GDM1 (cell line): Measurements from ENCODE around the gene MISP3.

Experiments used
- DNase-seq: peaks from one replicate; lab custom pipeline; 2025; lab: John Stamatoyannopoulos, UW

The MISP3 gene

DNA sequence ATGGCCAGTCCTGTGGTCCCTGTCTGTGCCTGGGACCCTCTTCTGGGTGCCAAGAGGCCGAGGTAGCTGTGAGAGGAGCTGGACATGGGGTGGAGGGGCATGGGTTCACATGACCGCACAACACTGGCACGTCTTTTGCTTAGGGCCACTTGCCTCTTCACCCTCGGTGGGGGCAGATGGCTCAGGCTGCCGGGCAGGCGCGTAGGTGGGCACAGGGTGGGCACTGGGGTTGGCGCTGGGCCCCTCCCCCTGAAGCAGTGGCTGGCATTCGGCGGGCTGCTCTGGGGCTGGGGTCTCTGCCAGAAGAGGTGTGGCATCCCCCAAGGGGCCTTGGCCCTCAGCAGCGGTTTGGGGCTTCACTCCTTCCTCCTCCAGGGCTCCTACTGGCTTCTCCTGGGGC is 19.1 kb upstream of the MISP3 start:
- no peak for DNase-seq

DNA sequence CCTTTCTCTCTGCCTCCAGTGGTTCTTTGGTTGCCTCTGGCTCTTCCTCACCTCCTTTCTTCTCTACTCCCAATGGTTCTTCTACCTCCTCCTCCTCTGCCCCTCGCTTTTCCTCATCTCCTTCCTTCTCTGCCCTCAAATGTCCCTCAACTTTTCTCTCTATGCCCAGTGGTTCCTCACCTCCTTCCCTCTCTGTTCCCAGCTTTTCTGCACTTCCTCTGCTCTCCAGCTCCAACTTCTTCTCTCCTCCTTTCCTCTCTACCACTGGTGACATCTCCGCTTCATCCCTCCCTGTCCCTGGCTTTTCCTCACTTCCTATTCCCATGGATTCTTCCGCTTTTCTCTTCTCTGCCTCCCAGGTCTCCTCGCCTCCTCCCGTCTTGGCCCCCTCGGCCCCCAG is 18.5 kb upstream of the MISP3 start:
- DNase-seq: no peak

DNA sequence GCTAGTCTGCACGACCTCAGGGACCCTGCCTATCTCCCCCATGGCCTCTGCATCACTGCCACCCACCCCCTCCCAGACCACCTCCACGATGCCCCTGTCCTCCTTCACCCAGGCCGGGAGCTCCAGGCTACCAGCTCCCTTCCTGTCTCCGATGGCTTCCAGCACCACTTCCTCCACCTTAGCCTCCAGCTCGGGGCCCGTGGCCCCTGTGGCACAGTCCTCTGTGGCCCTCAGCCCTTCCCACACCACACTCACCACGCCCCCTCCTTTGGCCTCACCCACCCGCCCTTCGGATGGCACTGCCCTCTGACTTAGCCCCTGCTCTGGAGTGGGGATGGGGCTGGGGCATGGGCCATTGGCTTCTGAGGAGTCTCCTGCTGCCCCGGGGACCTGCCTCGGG is 17.9 kb upstream of the MISP3 start:
- no peak for DNase-seq

DNA sequence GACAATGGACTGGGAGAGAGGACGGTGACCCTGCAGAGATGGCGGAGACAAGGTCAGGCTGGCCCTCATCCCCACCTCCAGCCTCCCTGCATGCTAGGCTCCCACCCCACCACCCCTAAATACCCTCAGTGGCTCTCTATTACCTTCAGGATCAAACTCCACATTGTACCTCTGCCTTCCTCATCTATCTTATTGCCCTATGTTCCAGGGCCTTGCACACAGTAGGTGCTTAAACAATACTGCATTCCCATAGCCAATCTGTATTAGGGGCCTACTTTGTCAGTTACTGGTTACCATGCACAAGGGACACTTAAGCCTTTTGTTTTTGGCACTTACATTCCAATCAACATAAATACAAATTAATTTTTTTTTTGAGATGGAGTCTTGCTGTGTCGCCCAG is 17.2 kb upstream of the MISP3 start:
- no peak for DNase-seq

DNA sequence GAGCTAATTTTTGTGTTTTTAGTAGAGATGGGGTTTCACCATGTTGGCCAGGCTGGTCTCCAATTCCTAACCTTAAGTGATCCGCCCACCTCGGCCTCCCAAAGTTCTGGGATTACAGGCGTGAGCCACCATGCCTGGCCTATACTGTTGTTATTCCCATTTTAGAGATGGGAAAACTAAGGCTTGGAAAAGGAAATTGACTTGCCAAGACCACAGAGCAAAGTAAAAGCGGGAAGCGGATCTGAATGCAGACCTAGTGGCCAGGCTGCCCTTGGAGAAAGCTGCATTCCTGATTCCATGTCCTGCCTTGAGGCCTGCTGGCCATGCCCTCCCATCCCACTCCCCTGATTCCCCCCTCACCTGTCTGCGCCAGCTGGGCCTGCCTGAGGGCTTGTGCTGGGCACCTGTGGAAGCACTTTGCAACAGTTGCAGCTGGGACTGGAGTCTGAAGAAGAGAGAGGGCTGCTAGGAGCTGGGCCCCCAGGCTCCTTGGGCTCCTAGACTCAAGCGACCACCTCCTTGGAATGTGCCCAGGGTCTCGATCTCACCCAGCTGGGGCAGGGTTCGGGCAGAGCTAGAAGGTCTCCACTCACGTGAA is 16.4 kb upstream of the MISP3 start:
- no peak for DNase-seq

DNA sequence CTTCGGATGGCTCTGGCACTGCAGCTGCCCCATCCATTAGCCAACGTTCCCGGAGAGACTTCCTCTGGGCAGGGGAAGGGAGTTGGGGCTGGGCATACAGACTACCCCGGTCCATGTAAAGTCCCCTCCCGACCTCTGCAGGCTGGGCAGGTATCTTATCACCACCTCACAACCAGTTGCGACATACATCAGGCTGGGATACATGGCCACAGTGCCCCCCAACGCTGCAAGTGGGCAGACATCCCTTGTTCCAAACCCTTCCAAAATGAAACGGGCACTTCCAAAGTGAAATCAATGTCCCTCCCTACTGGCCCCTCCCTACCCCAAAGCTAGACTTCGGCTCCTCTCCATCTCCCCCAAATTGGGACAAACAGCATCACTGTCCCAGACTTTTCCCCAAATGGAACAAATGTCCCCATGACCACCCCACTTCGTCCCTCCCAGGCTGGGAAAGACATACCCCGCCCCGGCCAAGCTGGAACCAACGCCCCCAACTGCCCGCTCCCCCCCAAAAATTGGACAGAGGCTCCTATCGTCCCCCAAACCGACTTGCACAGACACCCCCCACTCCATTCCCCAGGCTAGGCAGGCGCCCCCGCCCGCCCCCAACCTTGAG is 15.7 kb upstream of the MISP3 start:
- DNase-seq: no peak

DNA sequence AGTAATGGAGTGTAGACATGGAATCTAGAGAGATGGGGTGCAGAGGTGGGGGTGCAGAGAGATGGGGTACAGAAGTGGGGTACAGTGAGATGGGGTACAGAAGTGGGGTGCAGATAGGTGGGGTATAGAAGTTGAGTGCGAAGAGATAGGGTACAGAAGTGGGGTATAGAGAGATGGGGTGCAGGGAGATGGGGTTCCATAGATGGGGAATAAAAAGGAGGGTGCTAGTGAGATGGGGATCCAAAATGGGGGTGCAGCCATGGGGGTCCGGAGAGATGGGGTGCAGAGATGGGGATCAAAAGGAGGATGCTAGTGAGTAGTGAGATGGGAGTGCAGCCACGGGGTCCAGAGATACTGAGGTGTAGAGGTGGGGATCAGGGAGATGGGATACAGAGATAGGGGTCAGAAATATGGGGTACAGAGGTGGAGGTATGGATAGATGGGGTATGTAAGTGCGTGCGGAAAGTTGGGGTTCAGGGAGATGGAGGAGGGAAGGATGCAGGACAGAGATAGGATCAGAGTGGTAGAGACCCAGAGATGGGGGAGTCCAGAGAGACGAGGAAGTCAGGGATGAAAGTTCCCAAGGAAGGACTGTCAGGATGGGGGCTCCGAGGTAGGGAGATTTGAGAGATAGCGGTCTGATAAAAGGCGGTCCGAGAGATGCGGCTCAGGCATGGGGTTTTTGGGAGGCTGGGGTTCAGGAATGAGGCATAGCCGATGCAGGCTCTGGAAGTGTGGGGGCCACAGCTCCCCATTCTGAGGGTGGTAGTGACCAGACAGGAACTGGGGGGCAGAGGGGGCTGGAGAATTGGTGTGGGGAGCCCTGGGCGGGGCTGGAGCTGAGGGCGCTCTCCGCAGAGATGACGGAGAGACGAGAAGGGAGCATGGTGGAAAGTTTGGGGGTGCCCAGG is 14.1 kb upstream of the MISP3 start:
- no peak for DNase-seq

DNA sequence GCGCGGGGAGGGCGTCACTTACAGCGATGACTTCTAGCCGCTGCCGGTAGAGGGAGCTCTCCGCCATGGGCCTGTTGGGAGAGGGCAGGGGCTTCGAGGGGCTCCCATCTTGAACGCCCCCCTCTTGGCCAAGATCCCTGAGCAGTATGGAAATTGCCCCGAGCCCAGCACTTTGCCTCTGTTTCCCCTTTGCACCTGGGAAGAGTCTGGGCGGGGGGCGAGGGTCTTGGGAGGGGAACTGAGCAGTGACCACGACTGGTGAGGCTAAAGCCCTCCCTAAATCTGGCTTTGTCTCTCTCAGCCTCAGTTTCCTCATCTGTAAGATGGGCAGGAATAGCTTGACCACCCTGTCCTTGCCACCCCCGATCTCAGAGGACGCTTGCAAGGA is 13.5 kb upstream of the MISP3 start:
- DNase-seq: no peak

DNA sequence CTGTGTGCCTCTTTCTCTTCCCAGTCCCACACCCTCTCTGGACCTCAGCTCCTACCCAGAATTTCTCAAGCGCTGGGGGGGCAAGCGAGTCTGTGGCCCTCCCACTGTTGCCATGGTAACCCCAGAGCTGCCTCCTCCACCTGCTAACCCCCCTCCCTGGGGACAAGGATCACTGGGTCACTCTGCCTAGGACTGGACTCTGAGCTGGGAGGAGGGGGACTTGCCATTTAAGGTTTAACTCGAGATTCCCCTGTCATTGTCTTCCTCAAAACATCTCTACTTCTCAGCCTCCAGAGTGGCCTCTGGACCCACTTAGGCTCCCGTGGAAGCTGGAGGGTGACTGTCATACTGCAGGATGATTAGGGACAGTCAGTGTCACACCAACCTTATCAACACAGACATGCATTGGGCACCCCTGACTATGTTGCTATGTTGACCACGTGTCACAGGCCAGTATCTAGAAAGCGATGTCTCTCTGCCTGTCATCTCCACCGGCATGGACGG is 12.9 kb upstream of the MISP3 start:
- no peak for DNase-seq

DNA sequence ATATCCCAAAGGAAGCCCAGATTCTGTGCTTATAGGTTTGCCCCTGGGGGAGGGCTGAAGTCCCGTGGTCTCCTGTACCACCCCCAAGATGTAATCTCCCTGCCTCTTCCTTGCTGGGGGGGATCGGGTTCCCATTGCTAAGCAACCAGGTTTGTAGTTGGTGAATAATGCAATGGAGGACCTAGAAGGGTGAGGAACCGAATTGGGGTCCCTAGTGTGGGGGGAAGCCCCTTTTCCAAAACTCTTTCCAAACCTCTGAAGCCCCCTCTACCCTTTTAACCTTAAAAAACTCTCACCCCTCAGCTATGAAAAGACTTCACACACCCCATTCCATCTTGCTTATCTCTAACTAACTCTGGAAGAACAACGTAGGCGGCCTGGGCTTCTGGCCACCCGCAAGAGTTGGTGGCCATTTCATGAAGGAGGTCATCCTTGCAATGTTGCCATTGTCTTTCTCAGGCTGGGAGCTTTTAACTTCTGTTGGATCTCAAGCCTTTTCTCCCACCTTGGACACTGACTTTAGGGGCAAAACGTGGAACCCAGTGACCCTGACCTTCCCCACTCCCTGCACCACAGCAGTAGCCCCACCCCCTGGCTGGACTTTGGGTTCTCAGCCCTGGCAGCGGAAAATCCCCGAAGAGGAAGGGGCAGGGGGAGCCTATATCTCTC is 11.4 kb upstream of the MISP3 start:
- DNase-seq: no peak

DNA sequence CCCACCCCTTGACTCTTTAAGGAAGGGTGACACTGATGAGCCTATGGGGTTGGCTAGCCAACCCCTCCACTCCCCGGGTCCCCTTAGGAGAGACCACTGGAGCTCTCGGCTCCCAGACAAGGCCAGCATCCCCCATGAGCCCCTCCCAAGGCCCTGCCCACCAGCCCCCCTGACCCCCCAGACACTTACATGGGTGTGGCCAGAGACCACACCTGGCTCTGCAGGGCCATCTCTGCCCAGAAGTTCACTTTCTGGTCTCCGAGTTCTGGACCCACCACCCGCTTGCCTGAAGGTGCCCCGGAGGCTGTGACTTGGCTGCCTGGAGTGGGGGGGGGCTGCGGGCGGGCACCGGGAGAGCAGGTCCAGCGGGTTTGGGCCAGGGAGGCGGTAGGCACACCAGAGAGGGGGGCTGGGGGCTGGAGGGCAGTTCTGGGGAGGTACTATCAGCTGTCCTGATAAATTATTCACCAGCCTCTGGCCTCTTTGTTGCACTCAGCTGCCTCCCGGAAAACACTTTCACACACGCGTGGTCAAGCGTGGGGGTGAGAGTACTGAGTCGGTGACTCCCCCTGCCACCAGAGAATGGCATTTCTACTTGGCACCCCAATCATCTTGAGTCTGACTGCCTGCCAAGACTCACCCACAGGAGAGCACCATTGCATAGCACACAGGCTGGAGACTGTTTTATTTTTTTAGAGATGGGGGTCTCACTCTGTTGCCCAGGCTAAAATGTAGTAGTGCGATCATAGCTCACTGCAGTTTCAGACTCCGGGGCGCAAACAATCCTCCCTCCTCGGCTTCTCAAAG is 10.6 kb upstream of the MISP3 start, which contains the start of gene PALM3:
Gene PALM3, minus strand, starts transcription at position 326 of the 807 bp plus-strand sequence. Its CDS starts 96 bp downstream, at position 230.
- DNase-seq: no peak

DNA sequence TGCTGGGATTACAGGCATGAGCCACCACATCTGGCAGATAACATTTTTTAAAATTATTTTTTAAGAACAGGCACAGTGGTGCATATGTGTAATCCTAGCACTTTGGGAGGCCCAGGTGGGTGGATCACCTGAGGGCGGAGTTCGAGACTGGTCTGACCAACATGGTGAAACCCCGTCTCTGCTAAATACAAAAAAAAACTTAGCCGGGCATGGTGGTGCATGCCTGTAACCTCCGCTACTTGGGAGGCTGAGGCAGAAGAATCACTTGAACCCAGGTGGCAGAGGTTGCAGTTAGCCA is 10.1 kb upstream of the MISP3 start:
- DNase-seq: no peak

DNA sequence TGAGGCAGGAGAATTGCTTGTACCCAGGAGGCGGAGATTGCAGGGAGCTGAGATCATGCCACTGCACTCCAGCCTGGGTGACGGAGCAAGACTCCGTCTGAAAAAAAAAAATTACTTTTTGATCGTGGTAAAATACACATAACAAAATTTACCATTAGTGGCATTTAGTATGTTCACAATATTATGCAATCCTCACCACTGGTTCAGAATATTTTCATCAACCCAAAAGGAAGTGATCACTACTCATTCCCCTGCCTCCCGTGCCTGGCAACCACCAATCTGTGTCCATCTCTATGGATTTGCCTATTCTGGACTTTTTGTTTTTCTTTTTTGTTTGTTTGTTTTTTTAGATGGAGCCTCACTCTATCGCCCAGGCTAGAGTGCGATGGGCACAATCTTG is 9.5 kb upstream of the MISP3 start:
- DNase-seq: no peak

DNA sequence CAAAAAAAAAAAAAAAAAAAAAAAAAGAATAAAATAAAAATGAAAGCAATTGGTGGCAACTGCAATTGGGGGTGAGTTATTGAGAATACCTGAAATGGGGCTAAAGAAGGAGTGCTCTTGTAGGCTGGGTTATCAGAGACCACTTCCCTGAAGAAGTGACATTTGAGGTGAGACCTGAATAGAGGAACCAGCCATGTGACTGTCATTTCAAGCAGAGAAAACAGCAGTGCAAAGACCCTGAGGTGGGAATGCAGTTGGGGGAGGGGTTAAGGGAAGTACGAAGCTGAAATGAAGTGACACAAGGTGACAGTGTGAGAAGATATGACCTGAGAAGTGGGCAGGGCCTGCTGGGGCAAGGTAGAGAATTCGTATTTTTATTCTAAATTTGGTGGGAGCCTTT is 6.5 kb upstream of the MISP3 start:
- DNase-seq: no peak

DNA sequence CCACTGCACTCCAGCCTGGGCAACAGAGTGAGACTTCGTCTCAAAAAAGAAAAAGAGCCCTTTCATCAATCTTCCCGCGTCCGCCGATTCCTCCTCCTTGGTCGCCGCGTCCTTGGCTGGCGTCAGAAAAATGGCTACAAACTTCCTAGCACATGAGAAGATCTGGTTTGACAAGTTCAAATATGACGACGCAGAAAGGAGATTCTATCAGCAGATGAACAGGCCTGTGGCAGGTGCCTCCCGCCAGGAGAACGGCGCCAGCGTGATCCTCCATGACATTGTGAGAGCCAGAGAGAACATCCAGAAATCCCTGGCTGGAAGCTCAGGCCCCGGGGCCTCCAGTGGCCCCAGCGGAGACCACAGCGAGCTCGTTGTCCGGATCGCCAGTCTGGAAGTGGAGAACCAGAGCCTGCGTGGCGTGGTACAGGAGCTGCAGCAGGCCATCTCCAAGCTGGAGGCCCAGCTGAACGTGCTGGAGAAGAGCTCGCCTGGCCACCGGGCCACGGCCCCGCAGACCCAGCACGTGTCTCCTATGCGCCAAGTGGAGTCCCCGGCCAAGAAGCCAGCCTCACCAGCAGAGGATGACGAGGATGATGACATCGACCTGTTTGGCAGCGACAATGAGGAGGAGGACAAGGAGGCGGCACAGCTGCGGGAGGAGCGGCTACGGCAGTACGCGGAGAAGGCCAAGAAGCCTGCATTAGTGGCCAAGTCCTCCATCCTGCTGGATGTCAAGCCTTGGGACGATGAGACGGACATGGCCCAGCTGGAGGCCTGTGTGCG is 2.1 kb upstream of the MISP3 start:
- DNase-seq: no peak

DNA sequence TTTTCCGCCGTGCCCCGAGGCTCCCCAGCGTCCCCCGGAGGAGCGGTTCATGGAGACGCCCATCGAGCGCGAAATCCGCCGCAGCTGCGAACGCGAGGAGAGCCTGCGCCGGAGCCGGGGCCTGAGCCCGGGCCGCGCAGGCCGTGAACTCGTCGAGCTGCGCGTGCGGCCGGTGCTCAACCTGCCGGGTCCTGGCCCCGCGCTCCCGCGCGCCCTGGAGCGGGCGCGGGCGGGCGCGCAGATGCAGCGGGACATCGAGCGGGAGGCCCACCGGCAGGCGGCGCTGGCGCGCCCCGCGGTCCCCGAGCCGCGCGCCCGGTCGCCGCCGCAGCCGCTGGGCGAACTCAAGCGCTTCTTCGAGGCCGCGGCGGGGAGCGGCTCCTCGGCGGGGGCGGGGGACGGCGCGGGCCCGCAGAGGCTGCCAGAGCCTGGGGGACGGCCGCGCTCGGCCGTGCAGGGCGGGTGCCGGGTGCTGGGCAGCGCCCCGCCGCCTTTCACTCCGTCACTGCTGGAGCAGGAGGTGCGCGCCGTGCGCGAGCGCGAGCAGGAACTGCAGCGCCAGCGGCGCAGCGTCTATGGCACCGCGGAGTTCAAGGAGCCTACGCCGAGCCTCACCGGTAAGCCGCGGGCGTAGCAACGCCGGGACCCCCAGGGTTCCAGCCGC is 807 bp downstream of the MISP3 start:
- peak; percentile 74 for DNase-seq

DNA sequence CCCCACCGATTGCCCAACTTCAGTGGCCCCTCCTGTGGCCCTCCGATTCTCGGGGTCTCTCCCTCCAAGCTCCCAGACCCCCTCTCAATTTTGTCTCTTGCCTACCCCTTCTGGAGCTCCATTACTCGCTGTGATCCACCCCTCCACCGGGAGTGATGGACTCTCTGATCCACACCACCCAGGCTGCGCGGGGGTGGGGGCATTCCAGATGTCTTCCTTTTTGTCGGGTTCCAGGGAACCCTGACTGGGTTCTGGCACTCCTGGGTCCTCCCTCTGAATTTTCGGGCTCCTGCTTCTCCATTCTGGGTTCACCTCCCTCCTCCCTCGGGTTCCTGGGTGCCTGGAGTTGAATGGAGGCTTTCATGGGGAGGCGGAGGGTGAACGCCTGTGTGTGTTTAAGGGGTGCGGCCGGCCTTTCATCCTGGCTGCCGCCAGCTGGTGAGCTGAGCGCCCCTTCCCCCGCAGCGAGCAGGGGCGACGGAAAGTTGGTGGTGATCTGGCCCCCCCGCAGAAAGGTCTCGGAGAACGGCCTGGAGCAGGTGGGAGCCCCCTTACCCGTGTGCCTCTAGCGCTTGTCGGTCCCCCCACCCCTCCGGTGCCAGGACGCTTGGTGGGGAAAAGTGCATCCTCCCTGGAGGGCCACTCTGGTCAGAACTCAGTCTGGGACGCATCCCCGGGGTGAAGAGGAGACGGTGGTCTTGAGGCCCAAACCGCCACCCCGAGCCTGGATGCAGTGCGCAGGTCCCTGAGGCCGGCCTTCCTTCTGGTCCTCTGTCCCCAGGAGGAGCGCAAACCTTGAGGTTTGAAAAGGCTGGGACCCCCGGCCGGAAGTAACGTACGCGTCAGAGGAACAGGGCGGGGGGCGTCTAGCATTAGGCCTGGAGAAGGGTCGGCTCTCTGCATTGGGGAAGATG is 1.6 kb downstream of the MISP3 start:
- DNase-seq: no peak

DNA sequence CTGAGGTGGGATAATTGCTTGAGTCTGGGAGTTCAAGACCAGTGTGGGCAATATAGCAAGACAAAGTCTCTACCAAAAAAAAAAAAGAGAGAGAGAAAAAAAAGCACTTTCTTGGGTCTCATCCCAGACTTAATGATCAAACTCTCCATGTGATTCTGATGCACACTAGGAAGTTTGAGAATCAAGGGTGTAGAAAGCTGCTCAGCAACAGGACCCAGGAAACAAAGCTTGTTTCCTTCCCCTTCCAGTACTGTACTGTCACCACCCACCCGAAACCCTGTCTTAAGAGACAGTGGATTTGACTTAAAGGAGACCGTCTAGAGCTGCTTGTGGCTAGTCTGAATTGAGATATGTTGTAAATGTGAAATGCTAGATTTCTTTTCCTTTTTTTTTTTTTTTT is 5.8 kb downstream of the MISP3 start:
- DNase-seq: no peak
